ENCODE measurements around the gene IFI44. TPM values are rescaled to one million over a fixed set of nuclear protein-coding genes. Genes with fewer than 3 reads are reported as not detected.

The IFI44 gene, protein sequence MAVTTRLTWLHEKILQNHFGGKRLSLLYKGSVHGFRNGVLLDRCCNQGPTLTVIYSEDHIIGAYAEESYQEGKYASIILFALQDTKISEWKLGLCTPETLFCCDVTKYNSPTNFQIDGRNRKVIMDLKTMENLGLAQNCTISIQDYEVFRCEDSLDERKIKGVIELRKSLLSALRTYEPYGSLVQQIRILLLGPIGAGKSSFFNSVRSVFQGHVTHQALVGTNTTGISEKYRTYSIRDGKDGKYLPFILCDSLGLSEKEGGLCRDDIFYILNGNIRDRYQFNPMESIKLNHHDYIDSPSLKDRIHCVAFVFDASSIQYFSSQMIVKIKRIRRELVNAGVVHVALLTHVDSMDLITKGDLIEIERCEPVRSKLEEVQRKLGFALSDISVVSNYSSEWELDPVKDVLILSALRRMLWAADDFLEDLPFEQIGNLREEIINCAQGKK
- total RNA-seq = 80.5 TPM
- long read RNA-seq, transcript IFI44-201 (9 exons, 1,687 nt) = major isoform, 8 of 22 reads
- long read RNA-seq, partial matches to known transcripts = 4 of 22 reads
- long read RNA-seq, other reads (novel, unspliced or antisense) = 9 of 22 reads

DNA sequence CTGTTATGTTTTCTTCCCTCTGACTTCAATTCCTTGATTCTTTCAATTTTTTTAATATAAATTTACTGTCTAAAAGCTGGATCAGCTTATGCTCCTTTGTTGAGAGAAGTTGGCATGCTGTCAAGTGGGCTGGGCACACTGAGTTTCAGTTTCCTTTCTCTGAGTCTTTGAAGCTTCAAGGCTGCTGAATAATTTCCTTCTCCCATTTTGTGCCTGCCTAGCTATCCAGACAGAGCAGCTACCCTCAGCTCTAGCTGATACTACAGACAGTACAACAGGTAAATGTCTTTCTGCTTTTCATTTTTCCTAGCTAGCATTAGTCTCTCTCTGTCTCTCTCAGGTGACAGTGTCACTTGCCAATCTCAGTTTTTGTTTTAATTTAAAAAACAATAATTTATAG, at the start of gene IFI44:
Gene IFI44, plus strand, starts transcription at position 204 of the 400 bp plus-strand sequence. CDS start 365 bp downstream, outside the sequence.
- intact Hi-C loops (cut with DNase I) = no loop called here
- Histone ChIP-seq H3K36me3 (no peaks in the 10 kb centered on the region), H3K4me1 (peaks cover 36% of the 10 kb centered on the region), H3K4me3 (peak within 1 kb of the TSS; percentile 51), H3K27ac (peak within 1 kb of the TSS; percentile 75), H3K9me3 (no peaks in the 10 kb centered on the region), H3K27me3 (ENCODE audit: low read depth) (no peaks in the 10 kb centered on the region)
- no peak for TF ChIP-seq CTCF (IDR thresholded peaks at IDR 0.05)
- DNase-seq (peak; percentile 86), ATAC-seq (peak; percentile 90 to 94)

DNA sequence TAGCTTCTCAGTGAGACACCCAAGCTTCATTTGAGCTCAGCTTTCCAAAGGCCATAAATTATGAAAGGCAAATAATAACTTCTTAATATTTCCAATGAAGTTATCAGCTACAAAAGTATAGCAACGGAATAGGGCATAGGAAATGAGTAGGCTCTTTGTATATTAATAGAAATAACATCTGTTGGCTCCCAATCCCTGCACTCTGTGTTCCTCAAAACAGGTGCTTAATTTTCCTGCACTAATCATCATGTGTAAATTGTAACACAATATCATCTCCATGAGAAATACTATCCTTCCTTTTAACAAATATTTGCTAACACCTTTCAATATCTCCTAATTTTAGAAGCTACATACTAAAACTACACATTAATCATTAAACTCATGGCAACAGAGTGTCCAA, 48.6 kb upstream of the IFI44 start:
- H3K4me3 ChIP-seq = no peak overlapping the region
- no peaks in the 10 kb centered on the region for H3K4me1 ChIP-seq
- H3K36me3 ChIP-seq = no peaks in the 10 kb centered on the region
- ATAC-seq (no peak), DNase-seq (no peak)
- H3K9me3 ChIP-seq = no peaks in the 10 kb centered on the region
- H3K27me3 ChIP-seq (ENCODE audit: low read depth) = no peaks in the 10 kb centered on the region
- intact Hi-C loops (cut with DNase I) = no loop called here
- no peak overlapping the region for H3K27ac ChIP-seq
- TF ChIP-seq CTCF (IDR thresholded peaks at IDR 0.05) = no peak

DNA sequence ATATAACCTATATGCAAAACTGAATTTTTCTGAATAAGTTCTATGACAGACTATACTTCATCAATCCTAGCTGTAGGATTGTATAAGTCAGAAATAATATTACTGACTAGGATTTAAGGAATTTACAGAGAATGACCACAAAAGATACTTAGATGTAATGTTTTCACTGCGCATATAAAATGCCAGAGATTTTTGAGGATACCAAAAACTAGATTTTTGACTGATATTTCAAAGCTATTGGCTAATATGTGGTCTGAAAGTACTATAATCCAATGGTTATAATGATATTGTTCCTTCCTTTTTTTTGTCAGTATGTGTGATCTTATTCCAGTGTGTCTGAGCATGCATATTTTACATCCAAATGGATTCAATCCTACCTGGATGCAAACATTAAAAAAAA, 46.4 kb upstream of the IFI44 start:
- H3K9me3 ChIP-seq = no peaks in the 10 kb centered on the region
- no peaks in the 10 kb centered on the region for H3K27me3 ChIP-seq (ENCODE audit: low read depth)
- H3K4me1 ChIP-seq = no peaks in the 10 kb centered on the region
- no peak for ATAC-seq
- H3K27ac ChIP-seq = no peak overlapping the region
- DNase-seq = no peak
- H3K4me3 ChIP-seq = no peak overlapping the region
- intact Hi-C loops (cut with DNase I) = no loop called here
- no peak for TF ChIP-seq CTCF (IDR thresholded peaks at IDR 0.05)
- H3K36me3 ChIP-seq = no peaks in the 10 kb centered on the region

- Histone ChIP-seq H3K27me3 (ENCODE audit: low read depth) (no peaks in the 10 kb centered on the region), H3K9me3 (no peaks in the 10 kb centered on the region), H3K36me3 (no peaks in the 10 kb centered on the region), H3K27ac (no peak overlapping the region), H3K4me1 (no peaks in the 10 kb centered on the region), H3K4me3 (no peak overlapping the region)
- ATAC-seq (no peak), DNase-seq (no peak)
- no peak for TF ChIP-seq CTCF (IDR thresholded peaks at IDR 0.05)
- intact Hi-C loops (cut with DNase I) = loop anchor here (5.0 kb wide), 1 partner anchor 472 kb away; no protein-coding TSS in a partner anchor
Observed at GRCh38 chr1:78604643-78605042, 45.0 kb upstream of the IFI44 start.

GRCh38 chr1:78606274-78606673, 43.4 kb upstream of the IFI44 start:
- ATAC-seq = no peak
- intact Hi-C loops (cut with DNase I) = loop anchor here (5.0 kb wide), 1 partner anchor 474 kb away; no protein-coding TSS in a partner anchor

More at GRCh38 chr1:78606274-78606673, 43.4 kb upstream of the IFI44 start:
- H3K36me3 ChIP-seq = no peaks in the 10 kb centered on the region
- no peak overlapping the region for H3K4me3 ChIP-seq
- no peaks in the 10 kb centered on the region for H3K27me3 ChIP-seq (ENCODE audit: low read depth)
- H3K27ac ChIP-seq = no peak overlapping the region
- DNase-seq = no peak
- no peaks in the 10 kb centered on the region for H3K4me1 ChIP-seq
- TF ChIP-seq CTCF (IDR thresholded peaks at IDR 0.05) = no peak
- H3K9me3 ChIP-seq = no peaks in the 10 kb centered on the region

All from lower lobe of right lung (tissue), 2 donors.